SU-DHL-6 (cell line): ENCODE measurements around the gene ZNF362.

ENCODE experiments used
- H2AFZ ChIP-seq: fragments of 200-600 bp; sonication (generic); 2 replicates; pipeline ENCODE4 v1.6.1; 2014; ENCODE audit warnings: low read depth, mild to moderate bottlenecking, moderate library complexity, mixed read lengths, antibody characterized with exemption, low read length; ENCODE audit not compliant: severe bottlenecking
- H3F3A ChIP-seq: fragments of 200-600 bp; shearing (Covaris generic); 2 replicates; pipeline ENCODE4 v1.6.0; 2016; ENCODE audit warnings: antibody characterized with exemption, mild to moderate bottlenecking; ENCODE audit not compliant: insufficient read depth
- H3K27ac ChIP-seq: fragments of 200-600 bp; sonication (generic); 2 replicates; pipeline ENCODE4 v1.5.1; 2016; ENCODE audit warnings: low read depth, mild to moderate bottlenecking, low read length, moderate library complexity, mixed read lengths
- H3K27me3 ChIP-seq: fragments of 200-600 bp; sonication (generic), shearing (Covaris generic); 2 replicates; pipeline ENCODE4 v1.6.0; 2014; ENCODE audit warnings: mild to moderate bottlenecking, low read length
- H3K36me3 ChIP-seq: fragments of 200-600 bp; sonication (generic); 2 replicates; pipeline ENCODE4 v1.6.1; 2014; ENCODE audit warnings: mild to moderate bottlenecking, low read length, mixed read lengths
- H3K4me2 ChIP-seq: fragments of 300-600, 200-600 bp; shearing (Covaris generic), sonication (generic); 2 replicates; pipeline ENCODE4 v1.6.0; 2014; ENCODE audit warnings: low read length, low read depth, mild to moderate bottlenecking; ENCODE audit not compliant: poor library complexity, severe bottlenecking
- H3K4me3 ChIP-seq: fragments of 200-600 bp; sonication (generic); 2 replicates; pipeline ENCODE4 v1.5.1; 2014; ENCODE audit warnings: antibody characterized with exemption, low read length, mild to moderate bottlenecking, mixed read lengths; ENCODE audit not compliant: insufficient read depth, poor library complexity, severe bottlenecking
- H3K79me2 ChIP-seq: fragments of 200-600 bp; sonication (generic); 2 replicates; pipeline ENCODE4 v1.6.1; 2014; ENCODE audit warnings: mild to moderate bottlenecking, low read length, moderate library complexity; ENCODE audit not compliant: insufficient read depth
- H3K9ac ChIP-seq: fragments of 200-600 bp; sonication (generic); 2 replicates; pipeline ENCODE4 v1.7.0; 2014; ENCODE audit warnings: mild to moderate bottlenecking, low read length
- H3K9me2 ChIP-seq: fragments of 200-600 bp; sonication (generic); replicated peaks from 2 replicates; pipeline ENCODE4 v1.6.1; 2014; ENCODE audit warnings: low read length; ENCODE audit not compliant: insufficient read depth
- H3K9me3 ChIP-seq: fragments of 200-600 bp; sonication (generic); 2 replicates; pipeline ENCODE4 v1.6.1; 2014; ENCODE audit warnings: low read length, mixed read lengths; ENCODE audit not compliant: insufficient read depth
- H4K20me1 ChIP-seq: fragments of 200-600 bp; sonication (generic); 2 replicates; pipeline ENCODE4 v1.6.1; 2014; ENCODE audit warnings: low read depth, mild to moderate bottlenecking, antibody characterized with exemption, low read length, moderate library complexity, mixed read lengths
- CTCF ChIP-seq: fragments of 200-600 bp; sonication (generic); IDR thresholded peaks from one replicate; pipeline ENCODE4 v1.5.1; 2017; ENCODE audit warnings: antibody characterized with exemption, mild to moderate bottlenecking, low read length, moderate library complexity; ENCODE audit not compliant: insufficient read depth, poor library complexity, severe bottlenecking
- EZH2phosphoT487 ChIP-seq: fragments of 200-600 bp; sonication (generic), shearing (Covaris generic); conservative IDR thresholded peaks from 2 replicates; pipeline ENCODE4 v1.6.1; 2018; ENCODE audit warnings: mild to moderate bottlenecking, antibody characterized with exemption, low read length, moderate library complexity, mixed read lengths

Gene ZNF362

GRCh38 chr1:33220676-33221384, 35.5 kb upstream of the ZNF362 start:
- no peaks in the 10 kb centered on the region; the same call in 1 of the 2 replicates for H3K27me3 ChIP-seq
- no peaks in the 10 kb centered on the region for H3K9me2 ChIP-seq
- no peak overlapping the region for H3K4me3 ChIP-seq
- H4K20me1 ChIP-seq, result no peaks in the 10 kb centered on the region
- no peaks in the 10 kb centered on the region for H3K9me3 ChIP-seq
- no peak overlapping the region for H3K27ac ChIP-seq
- 0 out of 2 replicates have a peak, but pooled peaks cover 3% of the 10 kb centered on the region for H3K36me3 ChIP-seq
- H3F3A ChIP-seq, result no peaks in the 10 kb centered on the region
- H2AFZ ChIP-seq, result no peak overlapping the region
- H3K79me2 ChIP-seq, result no peaks in the 10 kb centered on the region
- no peak overlapping the region for H3K4me2 ChIP-seq
- TF ChIP-seq CTCF, result no peak
- no peak for TF ChIP-seq EZH2phosphoT487
- no peak overlapping the region for H3K9ac ChIP-seq

GRCh38 chr1:33221385-33221758, 34.9 kb upstream of the ZNF362 start:
- no peaks in the 10 kb centered on the region for H4K20me1 ChIP-seq
- no peak overlapping the region for H3K4me3 ChIP-seq
- H3K9ac ChIP-seq, result no peak overlapping the region
- H3K27ac ChIP-seq, result no peak overlapping the region
- H3K4me2 ChIP-seq, result no peak overlapping the region
- H3K27me3 ChIP-seq, result no peaks in the 10 kb centered on the region; the same call in 1 of the 2 replicates
- H3K36me3 ChIP-seq, result 0 out of 2 replicates have a peak, but pooled peaks cover 3% of the 10 kb centered on the region
- no peak overlapping the region for H2AFZ ChIP-seq
- no peaks in the 10 kb centered on the region for H3K9me3 ChIP-seq
- H3F3A ChIP-seq, result no peaks in the 10 kb centered on the region
- TF ChIP-seq CTCF (no peak), EZH2phosphoT487 (no peak)
- H3K79me2 ChIP-seq, result no peaks in the 10 kb centered on the region
- no peaks in the 10 kb centered on the region for H3K9me2 ChIP-seq

- no peaks in the 10 kb centered on the region for H3K79me2 ChIP-seq
- no peak overlapping the region for H2AFZ ChIP-seq
- TF ChIP-seq CTCF, result no peak
- no peak for TF ChIP-seq EZH2phosphoT487
- H3K36me3 ChIP-seq, result 0 out of 2 replicates have a peak, but pooled peaks cover 3% of the 10 kb centered on the region
- no peaks in the 10 kb centered on the region for H3F3A ChIP-seq
- no peak overlapping the region for H3K27ac ChIP-seq
- no peaks in the 10 kb centered on the region for H4K20me1 ChIP-seq
- no peaks in the 10 kb centered on the region for H3K9me3 ChIP-seq
- no peak overlapping the region for H3K9ac ChIP-seq
- no peak overlapping the region for H3K4me2 ChIP-seq
- H3K9me2 ChIP-seq, result no peaks in the 10 kb centered on the region
- no peaks in the 10 kb centered on the region; the same call in 1 of the 2 replicates for H3K27me3 ChIP-seq
- no peak overlapping the region for H3K4me3 ChIP-seq
Measured at GRCh38 chr1:33222381-33222780, 33.9 kb upstream of the ZNF362 start.
